ENCODE data around the gene NFIA. TPM values are rescaled to one million over a fixed set of nuclear protein-coding genes. Genes with fewer than 3 reads are reported as not detected.
A peak's percentile ranks its signal among the peaks of the same experiment; 100 is the strongest.

NFIA gene
- total and polyA plus RNA-seq, 2 of the 13 experiments (the other 11 are each of a cell fraction or from before 2014, with no cell fraction given): 14.7 to 28.5 TPM

DNA sequence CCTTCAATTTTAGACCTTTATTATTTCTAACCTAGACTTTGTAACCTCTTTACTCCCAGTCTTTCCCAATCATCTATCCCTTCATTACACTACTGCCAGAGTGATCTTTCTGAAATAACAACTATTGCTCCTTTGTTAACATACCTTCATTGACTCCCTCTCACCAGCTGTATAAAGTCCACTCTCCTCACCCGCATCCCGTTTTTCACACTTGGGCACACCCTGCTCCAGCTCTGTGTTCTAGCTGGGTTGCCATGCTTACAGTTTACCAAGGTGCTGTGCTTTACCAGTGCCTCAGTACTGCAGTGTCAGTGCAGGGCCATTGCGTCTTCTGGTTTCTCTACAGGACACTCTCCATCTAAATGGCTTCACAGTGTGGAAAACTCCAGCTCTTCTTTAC is 148.2 kb downstream of the NFIA start (continued):
- TF ChIP-seq, protein P1, sequence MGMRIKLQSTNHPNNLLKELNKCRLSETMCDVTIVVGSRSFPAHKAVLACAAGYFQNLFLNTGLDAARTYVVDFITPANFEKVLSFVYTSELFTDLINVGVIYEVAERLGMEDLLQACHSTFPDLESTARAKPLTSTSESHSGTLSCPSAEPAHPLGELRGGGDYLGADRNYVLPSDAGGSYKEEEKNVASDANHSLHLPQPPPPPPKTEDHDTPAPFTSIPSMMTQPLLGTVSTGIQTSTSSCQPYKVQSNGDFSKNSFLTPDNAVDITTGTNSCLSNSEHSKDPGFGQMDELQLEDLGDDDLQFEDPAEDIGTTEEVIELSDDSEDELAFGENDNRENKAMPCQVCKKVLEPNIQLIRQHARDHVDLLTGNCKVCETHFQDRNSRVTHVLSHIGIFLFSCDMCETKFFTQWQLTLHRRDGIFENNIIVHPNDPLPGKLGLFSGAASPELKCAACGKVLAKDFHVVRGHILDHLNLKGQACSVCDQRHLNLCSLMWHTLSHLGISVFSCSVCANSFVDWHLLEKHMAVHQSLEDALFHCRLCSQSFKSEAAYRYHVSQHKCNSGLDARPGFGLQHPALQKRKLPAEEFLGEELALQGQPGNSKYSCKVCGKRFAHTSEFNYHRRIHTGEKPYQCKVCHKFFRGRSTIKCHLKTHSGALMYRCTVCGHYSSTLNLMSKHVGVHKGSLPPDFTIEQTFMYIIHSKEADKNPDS (CRISPR knock-in tag; IDR thresholded peaks at IDR 0.05): no peak
- TF ChIP-seq, protein P2, sequence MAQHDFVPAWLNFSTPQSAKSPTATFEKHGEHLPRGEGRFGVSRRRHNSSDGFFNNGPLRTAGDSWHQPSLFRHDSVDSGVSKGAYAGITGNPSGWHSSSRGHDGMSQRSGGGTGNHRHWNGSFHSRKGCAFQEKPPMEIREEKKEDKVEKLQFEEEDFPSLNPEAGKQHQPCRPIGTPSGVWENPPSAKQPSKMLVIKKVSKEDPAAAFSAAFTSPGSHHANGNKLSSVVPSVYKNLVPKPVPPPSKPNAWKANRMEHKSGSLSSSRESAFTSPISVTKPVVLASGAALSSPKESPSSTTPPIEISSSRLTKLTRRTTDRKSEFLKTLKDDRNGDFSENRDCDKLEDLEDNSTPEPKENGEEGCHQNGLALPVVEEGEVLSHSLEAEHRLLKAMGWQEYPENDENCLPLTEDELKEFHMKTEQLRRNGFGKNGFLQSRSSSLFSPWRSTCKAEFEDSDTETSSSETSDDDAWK (CRISPR knock-in tag; IDR thresholded peaks at IDR 0.05): no peak
- TF ChIP-seq HES4 (CRISPR knock-in tag; IDR thresholded peaks at IDR 0.05; ENCODE audit: borderline replicate concordance): no peak
- no peak for TF ChIP-seq ZSCAN29 (CRISPR knock-in tag; conservative IDR thresholded peaks at IDR 0.05)
- TF ChIP-seq ZNF556 (CRISPR knock-in tag; IDR thresholded peaks at IDR 0.05; ENCODE audit: borderline replicate concordance): no peak
- TF ChIP-seq HNF4G (IDR thresholded peaks at IDR 0.05; ENCODE audit: borderline replicate concordance, low read depth, low read length): peak; percentile 58; the same call in 1 of the 2 replicates
- no peak for TF ChIP-seq HNF4G (CRISPR knock-in tag; IDR thresholded peaks at IDR 0.05; ENCODE audit: borderline replicate concordance, low read depth)
- no peak for TF ChIP-seq ZFP37 (CRISPR knock-in tag; IDR thresholded peaks at IDR 0.05; ENCODE audit: borderline replicate concordance)
- no peak for TF ChIP-seq ZNF782 (CRISPR knock-in tag; IDR thresholded peaks at IDR 0.05; ENCODE audit: borderline replicate concordance)
- TF ChIP-seq ZFY (CRISPR knock-in tag; IDR thresholded peaks at IDR 0.05): no peak
- no peak for TF ChIP-seq PRDM10 (CRISPR knock-in tag; IDR thresholded peaks at IDR 0.05; ENCODE audit: low read depth)
- no peak for TF ChIP-seq PAX8 (CRISPR knock-in tag; IDR thresholded peaks at IDR 0.05; ENCODE audit: borderline replicate concordance)
- TF ChIP-seq DRAP1 (CRISPR knock-in tag; IDR thresholded peaks at IDR 0.05): no peak
- no peak for TF ChIP-seq RARG (CRISPR knock-in tag; IDR thresholded peaks at IDR 0.05; ENCODE audit: low read depth)
- no peak for TF ChIP-seq ZNF567 (CRISPR knock-in tag; IDR thresholded peaks at IDR 0.05; ENCODE audit: borderline replicate concordance)
- no peak for TF ChIP-seq ZXDC (CRISPR knock-in tag; IDR thresholded peaks at IDR 0.05)
- no peak for TF ChIP-seq ZNF460 (CRISPR knock-in tag; IDR thresholded peaks at IDR 0.05; ENCODE audit: borderline replicate concordance)
- no peak for TF ChIP-seq TIGD3 (CRISPR knock-in tag; IDR thresholded peaks at IDR 0.05; ENCODE audit: borderline replicate concordance)
